HG03280 (cell line): ENCODE measurements around the gene TNFRSF11A.

Experiments used
- ATAC-seq: cut with Tn5 transposase; IDR thresholded peaks from one replicate; pipeline ENCODE4 v1.9.1; 2021; ENCODE audit warnings: mild to moderate bottlenecking, moderate library complexity; ENCODE audit not compliant: unreplicated experiment

The TNFRSF11A gene

DNA sequence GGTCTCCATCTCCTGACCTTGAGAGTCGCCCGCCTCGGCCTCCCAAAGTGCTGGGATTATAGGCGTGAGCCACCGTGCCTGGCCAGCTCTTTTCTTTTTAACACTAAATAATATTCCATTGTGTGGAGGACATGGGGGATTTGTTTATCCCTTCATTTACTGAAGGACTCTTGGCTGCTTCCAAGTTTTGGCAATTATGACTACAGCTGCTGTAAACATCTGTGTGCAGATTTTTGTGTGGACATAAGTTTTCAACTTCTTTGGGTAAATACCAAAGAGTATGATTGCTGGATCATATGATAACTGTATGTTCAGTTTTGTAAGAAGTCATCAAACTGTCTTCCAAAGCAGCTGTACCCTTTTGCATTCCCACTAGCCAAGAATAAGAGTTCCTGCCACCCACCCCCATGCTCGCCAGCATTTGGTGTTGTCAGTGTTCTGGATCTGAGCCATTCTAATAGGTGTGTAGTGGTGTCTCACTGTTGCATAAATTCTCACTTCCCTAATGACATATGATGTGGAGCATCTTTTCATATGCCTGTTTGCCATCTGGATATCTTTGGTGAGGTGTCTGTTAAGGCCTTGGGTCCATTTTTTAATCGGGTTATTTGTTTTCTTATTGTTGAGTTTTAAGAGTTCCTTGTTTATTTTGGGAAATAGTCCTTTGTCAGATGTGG, 52.2 kb downstream of the TNFRSF11A start:
- no peak for ATAC-seq

DNA sequence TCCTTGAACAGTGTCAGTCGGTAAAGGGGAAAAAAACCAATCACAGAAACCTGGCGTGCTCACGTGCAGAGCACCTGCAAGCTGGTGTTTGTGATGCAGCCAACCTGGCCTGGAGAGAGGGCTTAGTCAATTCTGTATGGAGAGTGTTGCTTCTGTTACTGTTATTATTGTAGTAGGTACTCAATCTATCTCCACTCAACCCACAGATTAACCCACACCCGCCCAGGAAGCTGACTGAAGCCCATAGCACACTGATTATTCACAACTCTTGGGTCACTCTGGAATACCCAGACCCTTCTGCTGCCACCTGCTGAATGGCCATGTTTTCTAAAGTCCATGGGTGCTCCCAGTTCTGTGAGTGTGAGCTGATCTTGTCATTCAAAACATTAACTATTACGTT, 53.9 kb downstream of the TNFRSF11A start:
- ATAC-seq, result no peak

GRCh38 chr18:62381373-62381772, 56.3 kb downstream of the TNFRSF11A start:
- ATAC-seq, result no peak

DNA sequence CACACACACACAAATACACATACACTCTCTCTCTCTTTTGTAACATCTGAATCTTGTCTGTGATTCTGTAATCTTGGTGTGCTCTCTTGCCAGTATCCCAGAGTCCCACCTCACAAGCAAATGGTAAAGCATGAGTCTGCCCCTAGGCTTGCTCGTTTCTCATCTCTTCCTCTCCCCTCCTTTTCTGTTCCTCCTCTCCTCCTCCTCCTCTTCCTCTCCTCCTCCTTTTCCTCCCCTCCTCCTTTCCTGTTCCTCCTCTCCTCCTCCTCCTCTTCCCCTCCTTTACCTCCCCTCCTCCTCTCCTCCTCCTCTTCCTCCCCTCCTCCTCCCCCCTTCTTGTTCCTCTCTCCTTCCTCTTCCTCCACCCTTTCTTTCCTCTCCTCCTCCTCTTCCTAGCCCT, 59.0 kb downstream of the TNFRSF11A start:
- no peak for ATAC-seq

- no peak for ATAC-seq
Observed at GRCh38 chr18:62384610-62385097, 59.5 kb downstream of the TNFRSF11A start.

DNA sequence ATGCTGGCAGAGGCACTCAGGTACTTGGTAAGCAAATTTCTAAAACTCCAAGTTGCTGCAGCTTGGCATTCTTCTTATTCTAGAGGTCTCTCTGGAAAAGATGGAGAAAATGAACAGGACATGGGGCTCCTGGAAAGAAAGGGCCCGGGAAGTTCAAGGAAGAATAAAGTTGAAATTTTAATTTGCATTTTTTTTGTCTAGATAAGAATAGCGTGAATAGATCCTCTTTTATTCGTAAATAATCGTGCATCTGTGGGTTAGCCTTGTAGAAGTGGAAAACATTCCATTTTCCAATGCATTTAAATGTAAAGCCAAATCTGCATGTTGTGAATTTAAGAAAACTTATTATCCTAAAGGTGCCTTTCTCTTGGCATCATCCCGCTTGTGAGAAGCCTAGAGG, 61.0 kb downstream of the TNFRSF11A start:
- ATAC-seq, result no peak

- no peak for ATAC-seq
Observed at GRCh38 chr18:62386601-62387000, 61.5 kb downstream of the TNFRSF11A start.

GRCh38 chr18:62387257-62387656, 62.1 kb downstream of the TNFRSF11A start:
- no peak for ATAC-seq

- no peak for ATAC-seq
Observed at GRCh38 chr18:62388855-62389760, 64.0 kb downstream of the TNFRSF11A start.

DNA sequence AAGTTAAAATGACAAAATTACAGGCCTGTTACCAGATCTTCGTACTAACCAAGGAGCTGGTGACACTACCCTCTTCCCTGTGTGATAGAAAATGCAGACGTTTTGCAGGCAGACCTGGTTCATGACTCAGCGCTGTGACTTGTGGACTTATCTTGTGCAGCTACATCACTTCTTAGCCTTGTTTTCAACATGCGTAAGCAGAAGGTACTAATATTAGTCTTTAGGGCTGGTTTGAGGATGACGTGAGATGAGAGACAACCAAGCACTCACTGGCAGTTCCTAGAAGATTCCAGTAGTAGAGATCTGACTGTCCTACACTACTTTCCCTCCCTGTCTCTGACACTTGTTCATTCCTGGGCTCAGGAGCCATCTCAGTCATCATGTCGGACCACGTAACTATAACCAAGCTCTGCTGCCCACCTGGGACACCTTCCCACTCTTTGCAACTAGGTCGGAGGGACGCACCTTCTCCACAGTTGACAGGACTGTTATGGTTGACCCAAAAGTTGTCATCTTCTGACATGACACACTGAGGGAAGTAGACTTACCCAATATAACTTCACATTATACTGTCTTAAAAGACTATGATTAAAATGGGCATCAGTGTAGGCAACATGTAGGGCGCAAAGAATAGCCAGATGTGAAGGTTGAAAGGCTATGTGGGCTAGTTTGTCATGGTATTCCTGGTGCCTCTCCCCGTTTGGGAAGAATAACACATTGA, 64.8 kb downstream of the TNFRSF11A start:
- no peak for ATAC-seq

GRCh38 chr18:62394006-62394763, 69.1 kb downstream of the TNFRSF11A start:
- ATAC-seq, result no peak

DNA sequence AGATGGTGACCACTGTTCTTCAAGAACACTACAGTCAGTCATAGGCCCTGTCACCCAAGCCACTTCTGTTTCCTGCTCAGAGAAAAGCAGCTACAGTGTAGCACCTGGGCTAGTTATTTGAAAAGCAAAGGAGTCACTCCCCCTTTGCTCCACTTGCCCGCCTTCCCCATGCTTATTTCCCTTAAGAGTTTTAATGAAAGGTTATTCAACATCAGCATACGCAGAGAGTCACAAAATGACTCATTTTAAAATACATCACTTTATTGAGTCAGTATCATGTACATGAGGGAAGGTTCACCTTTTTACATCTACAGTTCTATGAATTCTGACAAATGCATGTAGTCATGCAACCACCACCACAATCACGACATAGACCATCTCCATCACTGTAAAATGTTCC, 71.3 kb downstream of the TNFRSF11A start:
- ATAC-seq, result no peak

DNA sequence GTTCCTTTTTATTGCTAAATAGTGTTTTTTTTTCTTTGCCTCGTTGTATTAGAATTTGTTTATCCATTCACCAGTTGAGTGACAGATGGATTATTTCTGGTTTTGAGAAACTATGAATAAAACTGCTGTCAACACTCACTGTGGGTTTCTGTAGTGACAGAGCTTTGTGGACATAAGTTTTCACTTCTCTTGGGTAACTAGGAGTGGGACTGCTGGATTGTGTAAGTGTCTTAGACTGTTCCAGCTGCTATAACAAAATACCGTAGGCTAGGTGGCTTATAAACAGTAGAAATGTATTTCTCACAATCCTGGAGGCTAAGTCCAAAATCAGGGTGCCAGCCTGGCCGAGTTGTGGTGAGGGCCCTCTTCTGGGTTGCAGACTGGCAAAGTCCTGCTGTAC, 71.9 kb downstream of the TNFRSF11A start:
- no peak for ATAC-seq

DNA sequence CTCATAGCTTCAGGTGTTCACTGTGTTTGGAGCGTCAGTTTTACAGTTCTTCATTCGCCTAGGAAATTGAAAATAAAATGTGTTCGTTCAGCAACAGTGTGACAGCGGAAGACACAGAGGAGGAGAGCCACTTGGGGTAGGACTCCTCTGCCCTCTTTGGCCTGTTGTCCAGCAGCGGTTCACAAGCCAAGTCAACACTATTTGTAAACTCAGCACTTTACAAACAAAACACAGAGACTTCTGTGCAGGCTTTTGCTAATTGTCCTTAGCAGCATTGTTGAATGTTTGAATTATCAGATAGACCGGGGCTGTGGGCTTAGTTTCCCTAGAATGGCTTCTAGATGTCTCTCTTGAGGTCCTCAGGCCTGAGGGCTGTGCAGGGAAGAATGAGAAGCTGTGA, 73.2 kb downstream of the TNFRSF11A start:
- no peak for ATAC-seq

- no peak for ATAC-seq
Observed at GRCh38 chr18:62399276-62399675, 74.2 kb downstream of the TNFRSF11A start.

GRCh38 chr18:62399781-62400308, 74.7 kb downstream of the TNFRSF11A start:
- no peak for ATAC-seq

DNA sequence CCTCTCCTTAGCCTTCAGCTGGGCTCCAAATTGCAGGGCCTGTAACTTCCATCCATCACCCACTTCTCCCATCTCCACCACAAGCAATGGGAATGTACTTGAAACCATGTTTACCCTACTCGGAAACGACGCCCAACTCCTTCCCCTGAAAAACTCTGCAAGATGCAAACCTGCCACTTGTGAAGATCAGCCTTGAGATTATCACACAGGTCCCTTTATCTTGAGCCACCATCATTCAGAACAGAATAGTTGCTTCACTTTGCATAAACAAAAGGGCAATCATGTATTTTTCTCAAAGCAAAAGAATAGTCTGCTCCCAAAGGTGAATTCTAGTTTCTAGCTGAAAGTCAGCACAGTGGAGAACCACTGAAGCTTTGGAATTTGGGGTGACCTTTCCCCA, 75.8 kb downstream of the TNFRSF11A start:
- ATAC-seq, result no peak

- ATAC-seq, result no peak
Observed at GRCh38 chr18:62402342-62402948, 77.3 kb downstream of the TNFRSF11A start.

DNA sequence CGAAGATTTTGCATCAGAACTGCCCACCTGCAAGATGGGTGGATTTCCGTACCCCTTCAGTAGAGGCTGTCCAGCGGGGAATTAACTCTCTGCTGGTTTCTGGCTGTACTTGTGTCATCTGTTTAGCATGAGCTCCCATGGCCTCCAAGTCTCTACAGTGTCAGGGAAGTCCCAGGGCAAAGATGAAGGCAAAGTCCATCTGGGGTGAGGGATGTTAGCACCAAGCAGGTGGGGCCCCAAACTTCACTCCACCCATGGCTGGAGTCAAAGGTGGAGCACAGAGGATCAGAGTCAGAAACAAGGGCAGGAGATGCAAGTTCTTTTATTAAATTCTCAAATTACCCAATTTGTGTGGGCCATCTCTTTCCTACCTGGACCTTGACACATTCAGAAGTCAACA, 78.0 kb downstream of the TNFRSF11A start:
- no peak for ATAC-seq

DNA sequence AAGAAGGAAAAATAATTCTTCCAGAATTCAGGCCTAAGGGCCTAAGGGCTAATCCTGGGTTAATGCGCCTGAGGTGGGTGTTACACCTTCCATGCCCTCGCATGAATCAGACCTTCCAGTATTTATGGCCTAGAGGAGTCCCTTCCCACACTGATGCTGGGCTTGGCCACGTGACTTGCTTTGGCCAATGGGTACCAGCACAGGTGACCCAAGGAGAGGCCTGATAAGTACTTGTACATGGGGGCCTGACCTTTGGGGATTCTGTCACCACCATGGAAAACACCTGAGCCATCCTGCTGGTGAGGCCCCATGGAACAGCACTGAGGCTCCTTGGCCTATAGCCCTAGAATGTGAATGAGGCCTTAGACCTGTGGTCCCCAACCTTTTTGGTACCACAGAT, 79.8 kb downstream of the TNFRSF11A start:
- ATAC-seq, result no peak
